Body of pancreas (tissue), 4 donors: ENCODE results near the gene MICAL2. TPM values are rescaled to one million over a fixed set of nuclear protein-coding genes. Genes with fewer than 3 reads are reported as not detected.
A peak's percentile ranks its signal among the peaks of the same experiment; 100 is the strongest.

Source experiments
- ATAC-seq: fragments of 150-250 bp; one replicate; pipeline ENCODE4 v1.9.1; 2016
- DNase-seq, 4 donors: peaks; one replicate each; pipeline ENCODE4 v3.0.0-alpha.2; 2019
- H3K27ac ChIP-seq, 4 donors: fragments of 200-600 bp; sonication (generic); 1 replicate in 3 of 4; 2 replicates in 1 of 4; pipeline versions ENCODE4 v1.5.1 to v1.6.1; 2016 to 2019; ENCODE audit warnings: mild to moderate bottlenecking in 1 of 4, mixed read lengths in 1 of 4, moderate library complexity in 1 of 4
- H3K27me3 ChIP-seq, 2 donors: fragments of 200-600 bp; sonication (generic); one replicate each; pipeline ENCODE4 v1.6.0; 2016; ENCODE audit warnings: mild to moderate bottlenecking in 1 of 2
- H3K36me3 ChIP-seq, 2 donors: fragments of 200-600 bp; sonication (generic); replicated peaks in 1 of 2; 2 replicates each; pipeline ENCODE4 v1.5.1; 2016; ENCODE audit warnings: low read depth in 2 of 2; ENCODE audit not compliant: insufficient read depth in 1 of 2
- H3K4me1 ChIP-seq: fragments of 200-600 bp; sonication (generic); one replicate; pipeline ENCODE4 v1.6.0; 2016
- H3K4me3 ChIP-seq, 2 donors: fragments of 200-600 bp; sonication (generic); 1 replicate in 1 of 2; 2 replicates in 1 of 2; pipeline ENCODE4 v1.5.1; 2016 to 2019
- H3K9me3 ChIP-seq, 3 donors: fragments of 200-600 bp; sonication (generic); 1 replicate in 2 of 3; 2 replicates in 1 of 3; pipeline ENCODE4 v1.5.1; 2016
- CTCF ChIP-seq, 7 experiments: fragments of 450-650 bp in 4 of 7; fragments of 200-600 bp in 3 of 7; sonication (generic) in 3 of 7; IDR thresholded peaks; one replicate each; pipeline ENCODE4 v1.5.1; 2016 to 2019; ENCODE audit warnings: antibody characterized with exemption in 7 of 7
- POLR2A ChIP-seq, 3 donors: fragments of 450-650 bp; IDR thresholded peaks; one replicate each; pipeline ENCODE4 v1.6.1; 2016; ENCODE audit warnings: antibody characterized with exemption in 3 of 3, mild to moderate bottlenecking in 2 of 3
- WGBS, 2 donors: methylation state at CpG; one replicate each; pipeline ENCODE4 v1.1.5; 2017; 5-methylcytosine and 5-hydroxymethylcytosine counted together
- intact Hi-C: fragments of 100-400 bp; cut with DNase I; formaldehyde crosslinking; loops from one replicate; pipeline ENCODE4 v1.15.1; 2023
- total RNA-seq, 2 donors: library from RNA; depleted of rRNA; stranded (reverse); fragments of >200 nt; gene quantifications; one replicate each; pipeline ENCODE4 v1.1.0, GENCODE V29; 2016

MICAL2 gene
- total RNA-seq, 2 donors from 2014 or later: 16.6 to 24.4 TPM

GRCh38 chr11:12216041-12216451 is 105.7 kb downstream of the MICAL2 start:
- ATAC-seq (peak; percentile 67), DNase-seq (peak; percentile 68 to 76 (median 74))
- 25 to 40% methylated on average over 10 of the region's 10 CpGs for WGBS, 2 donors
- Histone ChIP-seq H3K27me3 (no peaks in the 10 kb centered on the region), H3K27ac (peak overlapping the region; percentile 73 to 78 (median 75)), H3K4me3 (no peak overlapping the region), H3K9me3 (no peaks in the 10 kb centered on the region), H3K36me3 (no peaks in the 10 kb centered on the region), H3K4me1 (peaks cover 56% of the 10 kb centered on the region)
- TF ChIP-seq CTCF (IDR thresholded peaks at IDR 0.05): no peak
- peak in 1 of 3 donors; percentile 21 for TF ChIP-seq POLR2A (IDR thresholded peaks at IDR 0.05)
- intact Hi-C loops: no loop called here

GRCh38 chr11:12216671-12217374 is 106.4 kb downstream of the MICAL2 start:
- 14 to 16% methylated on average over 8 to 10 of the region's 10 CpGs for WGBS, 2 donors
- Histone ChIP-seq H3K27me3 (no peaks in the 10 kb centered on the region), H3K27ac (peak overlapping the region; percentile 73 to 78 (median 75)), H3K9me3 (no peaks in the 10 kb centered on the region), H3K4me3 (no peak overlapping the region), H3K4me1 (peaks cover 59% of the 10 kb centered on the region), H3K36me3 (no peaks in the 10 kb centered on the region)
- intact Hi-C loops: no loop called here
- DNase-seq (peak; percentile 45 to 65 (median 57)), ATAC-seq (no peak)
- TF ChIP-seq POLR2A (IDR thresholded peaks at IDR 0.05): no peak
- no peak for TF ChIP-seq CTCF (IDR thresholded peaks at IDR 0.05)

GRCh38 chr11:12217879-12218278 is 107.5 kb downstream of the MICAL2 start:
- H3K27me3 ChIP-seq: no peaks in the 10 kb centered on the region
- ATAC-seq: no peak
- 71 to 72% methylated on average over 4 of the region's 4 CpGs for WGBS, 2 donors
- H3K4me1 ChIP-seq: peaks cover 59% of the 10 kb centered on the region
- H3K9me3 ChIP-seq: no peaks in the 10 kb centered on the region
- no peak overlapping the region for H3K4me3 ChIP-seq
- intact Hi-C loops: no loop called here
- H3K36me3 ChIP-seq: no peaks in the 10 kb centered on the region
- TF ChIP-seq POLR2A (IDR thresholded peaks at IDR 0.05) (no peak), CTCF (IDR thresholded peaks at IDR 0.05) (no peak)
- DNase-seq: no peak
- H3K27ac ChIP-seq: peak overlapping the region in 3 of 4 donors; percentile 73 to 75 (median 75)

- H3K27me3 ChIP-seq: no peaks in the 10 kb centered on the region
- no peaks in the 10 kb centered on the region for H3K9me3 ChIP-seq
- WGBS, 2 donors: 20 to 35% methylated on average over 4 of the region's 4 CpGs
- DNase-seq (peak; percentile 70 to 84 (median 80)), ATAC-seq (peak; percentile 69)
- H3K36me3 ChIP-seq: no peaks in the 10 kb centered on the region
- TF ChIP-seq POLR2A (IDR thresholded peaks at IDR 0.05) (no peak), CTCF (IDR thresholded peaks at IDR 0.05) (no peak)
- intact Hi-C loops: no loop called here
- peaks cover 59% of the 10 kb centered on the region for H3K4me1 ChIP-seq
- no peak overlapping the region for H3K4me3 ChIP-seq
- H3K27ac ChIP-seq: peak overlapping the region; percentile 59 to 75 (median 72)
Observed at GRCh38 chr11:12218909-12219308, 108.5 kb downstream of the MICAL2 start.

- 17 to 25% methylated on average over 6 of the region's 6 CpGs for WGBS, 2 donors
- ATAC-seq: peak; percentile 21
- intact Hi-C loops: no loop called here
Observed at GRCh38 chr11:12219757-12220156, 109.4 kb downstream of the MICAL2 start.

More at GRCh38 chr11:12219757-12220156, 109.4 kb downstream of the MICAL2 start:
- peak in 2 of 4 donors; percentile 39 to 55 for DNase-seq
- peak overlapping the region; percentile 70 to 75 (median 72) for H3K27ac ChIP-seq
- no peaks in the 10 kb centered on the region for H3K36me3 ChIP-seq
- peaks cover 59% of the 10 kb centered on the region for H3K4me1 ChIP-seq
- H3K4me3 ChIP-seq: no peak overlapping the region
- TF ChIP-seq POLR2A (IDR thresholded peaks at IDR 0.05) (no peak), CTCF (IDR thresholded peaks at IDR 0.05) (no peak)
- H3K27me3 ChIP-seq: no peaks in the 10 kb centered on the region
- no peaks in the 10 kb centered on the region for H3K9me3 ChIP-seq
